HG02642 (cell line): ENCODE data around the gene PPP1R16B.

Source experiments
- ATAC-seq: cut with Tn5 transposase; IDR thresholded peaks from one replicate; pipeline ENCODE4 v1.9.1; 2021; ENCODE audit warnings: mild to moderate bottlenecking; ENCODE audit not compliant: unreplicated experiment, poor library complexity

Gene PPP1R16B

DNA sequence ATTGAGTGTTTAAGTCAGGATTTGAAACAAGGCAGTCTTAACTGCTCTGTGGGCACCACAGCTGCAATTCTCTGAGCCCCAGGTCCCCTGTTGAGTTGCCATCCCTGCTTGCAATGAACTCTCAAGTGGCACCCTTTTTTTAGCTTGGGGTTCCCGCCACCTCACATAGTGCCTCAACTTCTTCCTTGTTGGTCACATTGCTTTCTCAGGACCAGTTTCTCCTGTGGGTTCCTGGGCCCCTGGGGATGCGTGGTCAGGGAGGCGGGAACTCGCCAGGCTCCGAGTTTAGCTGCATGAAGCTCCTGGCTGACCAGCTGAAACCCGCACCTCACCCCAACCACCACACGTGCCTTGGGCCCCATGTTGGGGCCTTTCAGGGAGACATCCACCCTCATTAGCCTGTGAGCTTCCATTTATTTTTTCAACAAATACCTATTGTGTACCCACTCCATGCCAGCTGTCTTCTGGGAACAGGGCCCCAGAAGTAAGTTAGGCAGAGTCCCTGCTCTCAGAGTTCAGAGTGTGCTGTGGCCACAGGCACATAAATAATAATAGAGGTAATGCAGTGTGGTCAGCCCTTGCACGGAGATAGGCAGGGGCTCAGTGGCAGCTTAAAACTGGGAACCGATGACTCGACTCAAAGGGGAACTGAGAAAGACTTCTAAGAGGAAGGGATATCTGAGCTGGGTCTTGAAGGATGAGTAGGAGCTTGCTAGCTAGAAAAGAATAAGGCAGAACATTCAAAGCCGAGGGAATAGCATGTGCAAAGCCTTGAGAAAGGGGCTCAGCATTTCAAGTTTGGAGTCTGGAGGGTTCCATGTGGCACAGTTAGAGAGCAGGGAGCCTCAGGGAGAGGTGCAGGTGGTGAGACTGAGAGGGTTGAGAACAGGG is 86.8 kb downstream of the PPP1R16B start:
- ATAC-seq = peak; percentile 58

DNA sequence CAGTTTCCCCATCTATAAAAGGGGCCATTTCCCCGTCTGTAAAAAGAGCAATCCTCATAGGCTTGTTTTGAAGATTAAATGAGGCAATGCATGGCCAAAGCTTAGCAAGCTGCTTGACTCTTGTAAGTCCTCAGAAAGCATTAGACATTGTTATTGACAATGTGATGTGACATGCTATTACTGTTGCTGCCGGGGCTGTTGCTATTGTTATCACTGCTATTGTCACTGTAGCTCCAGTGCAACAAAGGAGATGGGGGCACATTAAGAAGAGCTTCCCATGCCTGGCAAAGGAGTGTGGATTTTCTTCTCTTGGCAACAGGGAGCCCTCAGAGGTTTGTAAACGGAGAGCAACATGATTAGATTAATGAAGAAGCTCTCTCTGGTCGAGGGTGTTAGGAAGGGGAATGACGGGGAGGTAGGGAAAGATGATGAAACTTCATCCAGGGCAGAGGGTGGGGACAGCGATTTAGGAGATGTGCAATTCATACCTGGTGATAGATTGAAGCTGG is 87.6 kb downstream of the PPP1R16B start:
- no peak for ATAC-seq

- peak; percentile 58 for ATAC-seq
Measured at GRCh38 chr20:38893565-38894090, 88.1 kb downstream of the PPP1R16B start.

DNA sequence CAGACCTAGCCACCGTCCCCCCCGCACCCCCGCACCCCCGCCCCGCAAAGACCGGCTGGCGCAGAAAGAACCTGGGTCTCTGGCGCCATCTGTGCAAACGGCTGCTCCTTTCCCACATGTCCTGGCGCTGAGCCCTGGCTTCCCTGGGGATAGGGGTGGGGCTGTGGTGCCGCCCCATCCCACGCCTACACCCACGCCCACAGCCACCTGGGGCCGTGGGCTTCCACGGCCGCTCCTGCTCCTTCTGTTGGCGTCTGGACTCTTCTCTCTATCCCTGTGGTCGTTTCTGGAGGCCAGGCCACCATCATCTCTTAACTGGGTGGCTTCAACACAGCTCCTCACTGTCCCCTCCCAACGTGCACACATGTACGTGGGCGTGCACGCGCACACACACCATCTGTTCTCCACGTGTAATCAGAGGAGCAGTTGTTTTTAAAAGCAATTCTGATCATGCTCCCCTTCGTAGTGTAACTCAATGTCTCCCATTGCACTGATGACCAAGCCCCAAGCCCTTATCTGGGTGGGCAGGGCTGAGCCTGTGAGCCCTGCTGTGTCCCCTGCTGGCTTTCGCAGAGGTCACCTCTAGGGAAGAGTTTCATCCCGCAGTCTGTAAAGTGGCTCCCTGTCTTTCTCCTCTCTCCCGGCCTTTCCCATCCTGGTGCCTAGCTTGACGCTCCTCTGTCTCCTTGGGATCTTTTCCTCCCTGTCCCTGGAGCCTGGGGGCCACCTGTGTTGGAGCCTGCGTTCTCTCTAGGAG is 88.8 kb downstream of the PPP1R16B start:
- no peak for ATAC-seq

DNA sequence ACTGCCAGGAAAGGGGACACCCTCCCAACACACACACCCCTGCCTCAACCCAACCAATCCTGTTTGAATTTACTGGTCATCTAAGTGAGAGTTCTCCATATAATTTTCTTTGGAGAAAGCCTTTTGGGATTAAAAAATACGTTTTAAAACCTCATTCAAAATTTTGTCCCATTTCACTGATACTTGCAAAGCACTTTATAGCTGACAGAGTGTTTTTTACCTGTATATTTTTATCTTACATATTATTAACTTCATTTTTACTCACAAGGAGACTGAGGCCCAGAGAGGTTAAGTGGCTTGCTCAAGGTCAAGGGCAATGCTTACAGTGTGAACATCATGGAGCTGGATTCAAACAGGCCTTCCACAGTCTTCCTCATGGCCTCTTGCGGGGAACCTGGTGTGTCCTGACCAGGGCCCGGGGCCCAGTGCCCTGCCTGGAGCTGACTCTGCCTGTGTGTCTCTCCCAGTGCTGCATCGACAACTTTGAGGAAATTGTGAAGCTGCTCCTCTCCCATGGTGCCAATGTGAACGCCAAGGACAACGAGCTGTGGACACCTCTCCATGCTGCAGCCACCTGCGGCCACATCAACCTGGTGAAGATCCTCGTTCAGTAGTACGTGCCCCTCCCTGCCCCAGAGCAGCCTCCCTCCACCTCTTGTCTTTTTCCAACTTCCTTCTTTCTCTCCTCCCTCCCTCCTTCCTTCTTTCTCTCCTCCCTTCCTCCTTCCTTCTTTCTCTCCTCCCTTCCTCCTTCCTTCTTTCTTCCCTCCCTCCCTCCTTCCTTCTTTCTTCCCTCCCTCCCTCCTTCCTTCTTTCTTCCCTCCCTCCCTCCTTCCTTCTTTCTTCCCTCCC is 89.8 kb downstream of the PPP1R16B start:
- no peak for ATAC-seq

DNA sequence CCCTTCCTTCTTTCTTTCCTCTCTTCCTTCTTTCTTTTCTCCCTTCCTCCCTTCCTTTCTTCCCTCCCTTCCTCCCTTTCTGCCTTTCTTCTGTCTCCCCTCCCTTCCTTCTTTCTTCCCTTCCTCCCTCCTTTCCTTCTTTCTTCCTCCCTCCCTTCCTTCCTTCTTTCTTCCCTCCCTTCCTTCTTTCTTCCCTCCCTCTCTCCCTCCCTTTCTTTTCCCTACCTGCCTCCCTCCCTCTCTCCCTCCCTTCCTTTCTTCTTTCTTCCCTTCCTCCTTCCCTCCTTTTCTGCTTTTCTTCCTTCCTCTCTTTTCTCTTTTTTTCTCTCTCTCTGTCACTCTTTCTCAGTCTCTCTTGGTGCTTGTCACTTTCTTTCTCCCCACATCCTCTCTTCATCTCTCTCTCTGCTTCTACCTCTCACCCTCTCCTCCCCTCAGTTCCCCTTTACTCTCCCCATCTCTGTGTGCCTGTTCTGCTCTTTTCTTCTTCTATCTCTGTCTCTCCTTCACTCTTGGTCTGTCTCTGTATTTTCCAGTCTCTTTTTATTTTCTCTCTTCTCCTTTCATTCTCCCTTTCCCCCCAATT is 90.6 kb downstream of the PPP1R16B start:
- ATAC-seq = no peak

GRCh38 chr20:38897267-38897666 is 91.8 kb downstream of the PPP1R16B start:
- no peak for ATAC-seq

DNA sequence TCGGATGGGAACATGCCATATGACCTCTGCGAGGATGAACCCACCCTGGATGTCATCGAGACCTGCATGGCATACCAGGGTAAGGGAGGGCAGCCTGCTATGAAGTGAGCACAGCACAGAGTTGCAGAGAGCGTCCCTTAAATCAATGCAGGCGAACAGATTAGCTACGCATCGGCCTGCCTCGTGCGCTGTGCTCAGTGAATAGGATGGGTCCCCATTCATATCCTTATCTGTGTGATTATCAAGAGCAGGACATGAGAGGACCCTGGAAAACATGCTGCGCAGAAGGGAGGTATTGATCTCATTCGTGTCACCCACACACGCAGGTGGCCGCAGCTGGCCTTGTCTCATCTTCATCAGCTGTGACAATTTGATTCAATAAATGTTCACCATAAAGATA is 95.1 kb downstream of the PPP1R16B start:
- ATAC-seq = no peak

GRCh38 chr20:38902601-38903000 is 97.1 kb downstream of the PPP1R16B start:
- no peak for ATAC-seq

DNA sequence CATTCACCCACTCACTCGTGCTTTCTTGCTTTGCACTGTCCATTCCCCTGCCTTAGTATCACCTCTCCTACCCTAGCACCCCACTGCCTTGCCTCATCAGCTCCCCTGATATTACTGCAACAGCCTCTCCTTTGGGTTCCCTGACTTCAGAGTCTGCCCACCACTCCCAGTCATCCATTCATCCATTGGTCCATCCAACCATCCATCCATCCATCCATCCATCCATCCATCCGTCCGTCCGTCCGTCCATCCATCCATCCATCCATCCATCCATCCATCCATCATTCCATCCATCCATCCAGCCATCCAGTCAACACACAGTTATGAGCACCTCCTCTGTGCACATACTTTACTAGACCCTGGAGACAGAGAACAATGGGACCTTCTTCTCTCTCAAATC is 97.8 kb downstream of the PPP1R16B start:
- ATAC-seq = no peak

DNA sequence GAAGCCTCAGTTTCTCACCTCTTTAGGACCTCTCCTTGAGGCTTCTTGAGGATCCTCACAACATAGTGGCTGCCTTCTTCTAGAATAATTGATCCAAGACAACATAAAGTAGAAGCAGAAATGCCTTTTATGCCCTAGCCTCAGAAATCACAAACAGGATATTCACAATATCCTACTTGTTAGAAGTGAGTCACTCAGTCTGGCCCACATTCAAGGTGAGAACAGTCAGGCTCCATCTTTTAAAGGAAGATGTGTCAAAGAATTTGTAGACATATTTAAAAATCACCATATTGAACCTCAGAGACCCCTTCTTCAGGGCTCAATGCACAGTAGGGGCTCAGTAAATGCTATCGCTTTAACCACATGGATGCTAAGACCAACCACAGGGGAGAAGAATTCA is 99.9 kb downstream of the PPP1R16B start:
- ATAC-seq = no peak

- no peak for ATAC-seq
Measured at GRCh38 chr20:38907918-38908677, 102.6 kb downstream of the PPP1R16B start.

DNA sequence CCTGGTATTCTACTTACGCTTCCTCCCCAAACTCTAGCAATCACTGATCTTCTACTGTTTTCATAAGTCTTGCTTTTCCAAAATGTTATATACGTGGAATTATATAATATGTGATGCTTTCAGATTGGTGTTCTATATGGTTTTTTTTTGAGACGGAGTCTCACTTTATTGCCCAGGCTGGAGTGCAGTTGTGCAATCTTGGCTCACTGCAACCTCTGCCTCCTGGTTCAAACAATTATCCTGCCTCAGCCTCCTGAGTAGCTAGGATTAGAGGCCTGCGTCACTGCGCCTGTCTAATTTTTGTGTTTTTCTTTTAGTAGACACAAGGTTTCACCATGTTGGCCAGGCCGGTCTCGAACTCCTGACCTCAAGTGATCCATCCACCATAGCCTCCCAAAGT is 109.9 kb downstream of the PPP1R16B start:
- no peak for ATAC-seq

DNA sequence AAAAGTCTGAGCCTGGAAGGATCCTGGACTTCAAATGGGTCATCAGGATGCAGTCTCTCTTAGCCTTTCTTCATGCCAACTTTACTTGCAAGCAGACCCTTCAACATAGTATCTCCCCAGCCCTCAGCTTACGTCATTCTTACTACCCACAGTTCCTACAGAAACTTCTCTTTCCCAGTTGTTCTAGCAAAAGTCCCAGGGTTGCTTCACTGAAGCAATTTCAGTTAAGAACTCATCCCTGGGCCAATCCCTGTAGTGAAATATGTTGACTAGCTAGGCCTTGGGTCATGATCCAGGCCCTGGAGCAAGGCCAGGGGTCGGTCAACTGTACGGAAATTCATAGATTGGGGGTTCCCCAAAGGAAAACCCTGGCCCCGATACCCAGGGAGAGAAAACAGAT is 112.2 kb downstream of the PPP1R16B start:
- ATAC-seq = no peak

DNA sequence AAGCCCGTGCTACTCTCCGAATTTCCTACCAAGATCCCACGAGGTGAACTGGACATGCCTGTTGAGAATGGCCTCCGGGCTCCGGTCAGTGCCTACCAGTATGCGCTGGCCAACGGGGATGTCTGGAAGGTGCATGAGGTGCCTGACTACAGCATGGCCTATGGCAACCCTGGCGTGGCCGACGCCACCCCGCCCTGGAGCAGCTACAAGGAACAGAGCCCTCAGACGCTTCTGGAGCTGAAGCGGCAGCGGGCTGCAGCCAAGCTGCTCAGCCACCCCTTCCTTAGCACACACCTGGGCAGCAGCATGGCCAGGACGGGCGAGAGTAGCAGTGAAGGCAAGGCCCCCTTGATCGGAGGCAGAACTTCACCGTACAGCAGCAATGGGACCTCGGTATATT is 112.7 kb downstream of the PPP1R16B start:
- no peak for ATAC-seq

- ATAC-seq = no peak
Measured at GRCh38 chr20:38919683-38920082, 114.2 kb downstream of the PPP1R16B start.

DNA sequence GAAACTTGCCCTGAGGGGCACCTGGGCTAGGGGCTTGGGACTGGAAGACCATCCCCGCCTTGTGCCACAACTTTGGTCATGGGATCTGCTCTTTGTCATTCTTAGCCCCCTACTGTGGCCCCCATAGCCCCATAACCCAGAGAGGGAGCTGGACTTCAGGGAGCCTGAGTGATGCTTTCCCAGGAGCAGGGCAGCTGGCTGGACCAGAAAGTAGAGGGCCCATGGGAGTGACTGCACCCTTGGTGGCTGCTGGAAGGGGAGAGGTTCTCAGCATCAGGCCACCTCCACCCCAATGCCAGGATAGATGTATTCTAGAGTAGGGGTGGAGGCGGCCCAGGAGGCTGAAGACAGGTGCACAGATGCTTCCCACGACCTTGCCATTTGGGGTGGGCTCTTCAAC is 114.9 kb downstream of the PPP1R16B start:
- no peak for ATAC-seq

- no peak for ATAC-seq
Measured at GRCh38 chr20:38920851-38921250, 115.4 kb downstream of the PPP1R16B start.

GRCh38 chr20:38924718-38925117 is 119.2 kb downstream of the PPP1R16B start:
- no peak for ATAC-seq
